Right atrium auricular region (tissue), 2 donors: ENCODE measurements around the gene PDZRN3. TPM values are rescaled to one million over a fixed set of nuclear protein-coding genes. Genes with fewer than 3 reads are reported as not detected.
A peak's percentile ranks its signal among the peaks of the same experiment; 100 is the strongest.

Experiments used
- DNase-seq: peaks from one replicate; pipeline ENCODE4 v3.0.0-alpha.2; 2019; ENCODE audit warnings: low spot score
- H3K27ac ChIP-seq, 2 donors: fragments of 200-600 bp; sonication (generic); 1 replicate in 1 of 2; 2 replicates in 1 of 2; pipeline ENCODE4 v1.5.1; 2016 to 2019
- H3K27me3 ChIP-seq, 2 donors: fragments of 200-600 bp; sonication (generic); one replicate each; pipeline versions ENCODE4 v1.5.1 to v1.6.0; 2017 to 2019
- H3K36me3 ChIP-seq: fragments of 200-600 bp; sonication (generic); one replicate; pipeline ENCODE4 v1.5.1; 2016
- H3K4me1 ChIP-seq, 2 donors: fragments of 200-600 bp; sonication (generic); one replicate each; pipeline versions ENCODE4 v1.5.1 to v1.6.0; 2017 to 2019
- H3K4me3 ChIP-seq, 2 donors: fragments of 200-600 bp; sonication (generic); 1 replicate in 1 of 2; 2 replicates in 1 of 2; pipeline ENCODE4 v1.5.1; 2017 to 2019; ENCODE audit warnings: mild to moderate bottlenecking in 1 of 2, moderate library complexity in 1 of 2
- H3K9me3 ChIP-seq, 2 donors: fragments of 200-600 bp; sonication (generic); one replicate each; pipeline ENCODE4 v1.5.1; 2019
- CTCF ChIP-seq, 2 donors: fragments of 200-600 bp; sonication (generic); IDR thresholded peaks; one replicate each; pipeline ENCODE4 v1.5.1; 2019; ENCODE audit warnings: antibody characterized with exemption in 2 of 2
- total RNA-seq, 2 donors: library from RNA; depleted of rRNA; stranded (reverse); fragments of >200 nt; gene quantifications; one replicate each; pipeline ENCODE4 v1.1.0, GENCODE V29; 2016

Gene PDZRN3
- total RNA-seq, 2 donors from 2014 or later: 66.8 to 87.4 TPM

GRCh38 chr3:73473181-73473897, 151.4 kb downstream of the PDZRN3 start:
- Histone ChIP-seq H3K4me1 (peaks cover 0 to 15% of the 10 kb centered on the region in 2 donors), H3K27me3 (no peaks in the 10 kb centered on the region), H3K27ac (no peak overlapping the region), H3K36me3 (no peaks in the 10 kb centered on the region), H3K4me3 (no peak overlapping the region), H3K9me3 (no peaks in the 10 kb centered on the region)
- no peak for TF ChIP-seq CTCF (IDR thresholded peaks at IDR 0.05)
- no peak for DNase-seq

DNA sequence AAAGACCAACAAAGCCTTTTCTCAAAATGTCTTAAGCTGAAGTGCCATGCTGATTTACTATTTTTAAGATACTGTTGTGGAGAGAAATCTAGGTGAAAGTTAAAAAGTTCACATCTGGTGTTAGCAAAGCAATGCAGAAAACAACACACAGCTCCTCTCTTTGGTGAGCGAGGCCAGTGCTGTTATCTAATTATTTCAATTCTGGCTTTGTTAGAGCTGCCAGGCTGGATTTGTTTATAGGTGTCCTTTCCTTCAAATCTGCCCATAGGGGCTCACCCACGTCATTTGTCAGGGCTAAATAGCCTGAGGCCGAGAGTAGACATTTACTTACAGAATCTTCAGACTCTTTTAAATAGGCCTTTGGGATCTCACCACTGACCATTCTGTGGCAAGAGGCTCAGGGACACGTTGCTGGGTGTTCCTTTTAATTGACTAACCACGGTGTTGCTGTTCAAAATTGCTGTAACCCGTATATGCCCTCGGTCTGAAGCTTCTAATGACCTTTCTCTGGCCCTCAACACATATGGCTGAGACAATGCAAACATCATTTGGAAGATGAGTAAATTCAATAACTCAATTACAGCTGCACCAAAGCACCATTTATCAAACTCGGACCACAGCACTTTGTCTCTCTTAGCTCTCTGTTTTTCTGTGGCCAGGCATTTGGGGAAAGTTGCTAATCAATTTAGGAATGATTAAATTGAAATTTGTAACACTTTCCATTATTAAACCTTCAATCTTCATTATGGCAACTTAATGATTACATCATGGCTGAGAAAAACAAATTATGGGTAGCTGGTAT, 152.6 kb downstream of the PDZRN3 start:
- peaks cover 0 to 15% of the 10 kb centered on the region in 2 donors for H3K4me1 ChIP-seq
- no peak for DNase-seq

GRCh38 chr3:73470860-73471259, 153.9 kb downstream of the PDZRN3 start:
- Histone ChIP-seq H3K36me3 (no peaks in the 10 kb centered on the region), H3K27ac (peak overlapping the region in 1 of 2 donors; percentile 65), H3K4me3 (no peak overlapping the region), H3K4me1 (peaks cover 0 to 15% of the 10 kb centered on the region in 2 donors), H3K27me3 (no peaks in the 10 kb centered on the region), H3K9me3 (no peaks in the 10 kb centered on the region)
- no peak for DNase-seq
- TF ChIP-seq CTCF (IDR thresholded peaks at IDR 0.05): no peak

More for the DNA sequence above, 152.6 kb downstream of the PDZRN3 start:
- TF ChIP-seq CTCF (IDR thresholded peaks at IDR 0.05): no peak
- H3K36me3 ChIP-seq: no peaks in the 10 kb centered on the region
- H3K27me3 ChIP-seq: no peaks in the 10 kb centered on the region
- no peaks in the 10 kb centered on the region for H3K9me3 ChIP-seq
- H3K4me3 ChIP-seq: no peak overlapping the region
- H3K27ac ChIP-seq: peak overlapping the region; percentile 10 to 65

DNA sequence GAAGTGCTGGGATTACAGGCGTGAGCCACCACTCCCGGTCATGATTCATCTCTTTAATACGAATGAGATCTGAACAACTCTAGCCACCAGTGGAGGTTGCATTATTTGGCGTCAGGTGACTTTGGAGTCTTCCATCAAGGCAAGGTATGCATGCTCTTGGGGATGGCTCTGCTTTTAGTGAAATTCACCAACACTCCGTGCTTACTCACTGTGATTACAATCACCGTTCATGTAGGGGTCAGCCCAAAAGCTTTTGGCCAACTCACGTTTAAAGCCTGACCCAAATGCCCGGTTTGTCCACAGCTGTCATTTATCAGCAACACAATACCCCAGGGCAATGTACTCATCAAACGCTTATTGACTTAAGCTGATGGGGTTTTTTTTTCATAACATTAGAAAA, 155.4 kb downstream of the PDZRN3 start:
- DNase-seq: no peak
- Histone ChIP-seq H3K36me3 (no peaks in the 10 kb centered on the region), H3K4me1 (peaks cover 0 to 15% of the 10 kb centered on the region in 2 donors), H3K9me3 (no peaks in the 10 kb centered on the region), H3K4me3 (no peak overlapping the region), H3K27ac (no peak overlapping the region), H3K27me3 (no peaks in the 10 kb centered on the region)
- TF ChIP-seq CTCF (IDR thresholded peaks at IDR 0.05): no peak

GRCh38 chr3:73467211-73467610, 157.5 kb downstream of the PDZRN3 start:
- no peak overlapping the region for H3K27ac ChIP-seq
- no peak for DNase-seq
- no peaks in the 10 kb centered on the region for H3K36me3 ChIP-seq
- no peak for TF ChIP-seq CTCF (IDR thresholded peaks at IDR 0.05)
- H3K9me3 ChIP-seq: no peaks in the 10 kb centered on the region
- no peaks in the 10 kb centered on the region for H3K27me3 ChIP-seq
- H3K4me3 ChIP-seq: no peak overlapping the region
- H3K4me1 ChIP-seq: peaks cover 0 to 11% of the 10 kb centered on the region in 2 donors
